ENCODE results near the gene CNBD2. TPM values are rescaled to one million over a fixed set of nuclear protein-coding genes. Genes with fewer than 3 reads are reported as not detected.
"Not testable (repeated sequence)": the region's sequence is repeated elsewhere in the genome, so short reads cannot be mapped to it uniquely, and the experiment has no call there.

Gene CNBD2
- total and polyA plus RNA-seq, 2 donors from 2014 or later: 7.4 to 11.4 TPM

GRCh38 chr20:36074983-36075382 lies 106.6 kb downstream of the CNBD2 start:
- H3K27ac ChIP-seq (ENCODE audit: low read depth in 2 of 2, low read length in 2 of 2): no peak overlapping the region

GRCh38 chr20:36077762-36078161 lies 109.4 kb downstream of the CNBD2 start:
- H3K36me3 ChIP-seq (ENCODE audit: control insufficient read depth in 2 of 3, insufficient read depth in 3 of 3, low read length in 3 of 3); DNase-seq; H3K9ac ChIP-seq (ENCODE audit: low read length in 3 of 3); H3K4me3 ChIP-seq (ENCODE audit: low read length in 3 of 3); FAIRE-seq; H3K27me3 ChIP-seq (ENCODE audit: control insufficient read depth, insufficient read depth, low read length); H3K4me1 ChIP-seq (ENCODE audit: control insufficient read depth in 2 of 3, insufficient read depth in 2 of 3, low read depth in 1 of 3, low read length in 3 of 3); H3K27ac ChIP-seq (ENCODE audit: low read depth in 2 of 2, low read length in 2 of 2); H3K9me3 ChIP-seq (ENCODE audit: control insufficient read depth in 2 of 3, insufficient read depth in 1 of 3, low read length in 3 of 3); intact Hi-C loops (cut with DNase I): not testable (repeated sequence)

More at GRCh38 chr20:36074983-36075382, 106.6 kb downstream of the CNBD2 start:
- Histone ChIP-seq H3K9ac (ENCODE audit: low read length in 3 of 3) (no peak overlapping the region), H3K27me3 (ENCODE audit: control insufficient read depth, insufficient read depth, low read length) (no peaks in the 10 kb centered on the region), H3K4me1 (ENCODE audit: control insufficient read depth in 2 of 3, insufficient read depth in 2 of 3, low read depth in 1 of 3, low read length in 3 of 3) (no peaks in the 10 kb centered on the region), H3K4me3 (ENCODE audit: low read length in 3 of 3) (no peak overlapping the region), H3K9me3 (ENCODE audit: control insufficient read depth in 2 of 3, insufficient read depth in 1 of 3, low read length in 3 of 3) (no peaks in the 10 kb centered on the region), H3K36me3 (ENCODE audit: control insufficient read depth in 2 of 3, insufficient read depth in 3 of 3, low read length in 3 of 3) (no peaks in the 10 kb centered on the region)
- no peak for DNase-seq
- FAIRE-seq: no peak
- intact Hi-C loops (cut with DNase I): no loop called here
- no peak for TF ChIP-seq CTCF (IDR thresholded peaks at IDR 0.05; ENCODE audit: borderline replicate concordance, extremely low read depth, insufficient read depth)

GRCh38 chr20:36079486-36079885 lies 111.1 kb downstream of the CNBD2 start:
- H3K27ac ChIP-seq (ENCODE audit: low read depth in 2 of 2, low read length in 2 of 2): no peak overlapping the region
- DNase-seq (no peak), FAIRE-seq (no peak)
- H3K4me3 ChIP-seq (ENCODE audit: low read length in 3 of 3): no peak overlapping the region
- H3K27me3 ChIP-seq (ENCODE audit: control insufficient read depth, insufficient read depth, low read length): no peaks in the 10 kb centered on the region
- no peak for TF ChIP-seq CTCF (IDR thresholded peaks at IDR 0.05; ENCODE audit: borderline replicate concordance, extremely low read depth, insufficient read depth)
- intact Hi-C loops (cut with DNase I): no loop called here
- no peaks in the 10 kb centered on the region for H3K9me3 ChIP-seq (ENCODE audit: control insufficient read depth in 2 of 3, insufficient read depth in 1 of 3, low read length in 3 of 3)
- H3K9ac ChIP-seq (ENCODE audit: low read length in 3 of 3): no peak overlapping the region
- no peaks in the 10 kb centered on the region for H3K4me1 ChIP-seq (ENCODE audit: control insufficient read depth in 2 of 3, insufficient read depth in 2 of 3, low read depth in 1 of 3, low read length in 3 of 3)
- no peaks in the 10 kb centered on the region for H3K36me3 ChIP-seq (ENCODE audit: control insufficient read depth in 2 of 3, insufficient read depth in 3 of 3, low read length in 3 of 3)

- H3K4me3 ChIP-seq (ENCODE audit: low read length in 3 of 3); intact Hi-C loops (cut with DNase I); H3K9ac ChIP-seq (ENCODE audit: low read length in 3 of 3); H3K4me1 ChIP-seq (ENCODE audit: control insufficient read depth in 2 of 3, insufficient read depth in 2 of 3, low read depth in 1 of 3, low read length in 3 of 3); FAIRE-seq; H3K27me3 ChIP-seq (ENCODE audit: control insufficient read depth, insufficient read depth, low read length); H3K36me3 ChIP-seq (ENCODE audit: control insufficient read depth in 2 of 3, insufficient read depth in 3 of 3, low read length in 3 of 3); DNase-seq; H3K9me3 ChIP-seq (ENCODE audit: control insufficient read depth in 2 of 3, insufficient read depth in 1 of 3, low read length in 3 of 3); H3K27ac ChIP-seq (ENCODE audit: low read depth in 2 of 2, low read length in 2 of 2): not testable (repeated sequence)
These were observed 111.6 kb downstream of the CNBD2 start for GRCh38 chr20:36079984-36080383.

Other genes with a start within 250 kb of the CNBD2 start
- gene RBM39, start 226.3 kb upstream of the CNBD2 start, total RNA-seq: 304 TPM
- 148 TPM for gene RBM39, start 226.3 kb upstream of the CNBD2 start, polyA plus RNA-seq (ENCODE audit: insufficient read depth, low read depth, low replicate concordance)
- gene PHF20, start 196.6 kb upstream of the CNBD2 start, total RNA-seq: 48.4 TPM
- 12.3 TPM for gene PHF20, start 196.6 kb upstream of the CNBD2 start, polyA plus RNA-seq (ENCODE audit: insufficient read depth, low read depth, low replicate concordance)
- 74.7 TPM for gene SCAND1, start 14.1 kb upstream of the CNBD2 start, total RNA-seq
- 184 TPM for gene SCAND1, start 14.1 kb upstream of the CNBD2 start, polyA plus RNA-seq (ENCODE audit: insufficient read depth, low read depth, low replicate concordance)
- gene EPB41L1, start 186.2 kb downstream of the CNBD2 start, total RNA-seq: 230 TPM
- 53.2 TPM for gene EPB41L1, start 186.2 kb downstream of the CNBD2 start, polyA plus RNA-seq (ENCODE audit: insufficient read depth, low read depth, low replicate concordance)